ENCODE results near the gene MTPN.

Gene MTPN

DNA sequence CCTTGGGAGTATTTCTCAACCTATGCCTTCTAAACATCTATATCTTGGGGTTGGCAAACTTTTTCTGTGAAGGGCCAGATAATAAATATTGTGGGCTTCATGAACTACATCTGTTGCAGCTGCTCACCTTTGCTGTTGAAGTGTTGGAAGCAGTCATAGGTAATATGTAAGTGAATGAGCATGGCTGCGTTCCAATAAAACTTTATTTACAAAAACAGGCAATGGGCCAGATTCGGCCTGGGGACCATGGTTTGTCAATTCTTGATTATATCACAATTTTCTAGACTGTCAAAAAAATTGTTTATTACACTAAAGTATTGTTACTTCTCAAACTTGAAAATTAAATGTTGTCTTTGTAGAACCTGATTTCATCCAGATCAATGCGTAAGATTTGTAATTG lies 54.9 kb downstream of the MTPN start:
- no peak for DNase-seq

DNA sequence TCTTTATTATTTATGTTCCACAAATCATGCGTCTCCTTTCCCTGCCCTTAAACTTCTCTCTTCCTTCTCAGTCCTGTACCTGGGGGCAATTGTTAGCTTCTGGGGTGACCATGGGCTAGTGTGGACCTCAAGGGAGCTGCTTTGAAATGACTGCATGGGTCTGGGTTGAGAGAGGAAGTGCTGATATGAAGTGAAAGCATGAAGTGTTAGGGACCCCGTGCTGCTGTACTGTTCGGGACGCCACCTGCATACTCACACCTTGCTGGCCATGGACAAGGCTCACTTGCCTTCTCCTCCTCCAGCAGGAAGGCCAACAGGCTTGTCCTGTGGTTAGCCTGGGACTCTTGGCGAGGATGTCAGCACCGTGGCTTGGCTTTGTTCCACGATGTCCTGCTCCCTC lies 56.7 kb downstream of the MTPN start:
- DNase-seq = no peak

DNA sequence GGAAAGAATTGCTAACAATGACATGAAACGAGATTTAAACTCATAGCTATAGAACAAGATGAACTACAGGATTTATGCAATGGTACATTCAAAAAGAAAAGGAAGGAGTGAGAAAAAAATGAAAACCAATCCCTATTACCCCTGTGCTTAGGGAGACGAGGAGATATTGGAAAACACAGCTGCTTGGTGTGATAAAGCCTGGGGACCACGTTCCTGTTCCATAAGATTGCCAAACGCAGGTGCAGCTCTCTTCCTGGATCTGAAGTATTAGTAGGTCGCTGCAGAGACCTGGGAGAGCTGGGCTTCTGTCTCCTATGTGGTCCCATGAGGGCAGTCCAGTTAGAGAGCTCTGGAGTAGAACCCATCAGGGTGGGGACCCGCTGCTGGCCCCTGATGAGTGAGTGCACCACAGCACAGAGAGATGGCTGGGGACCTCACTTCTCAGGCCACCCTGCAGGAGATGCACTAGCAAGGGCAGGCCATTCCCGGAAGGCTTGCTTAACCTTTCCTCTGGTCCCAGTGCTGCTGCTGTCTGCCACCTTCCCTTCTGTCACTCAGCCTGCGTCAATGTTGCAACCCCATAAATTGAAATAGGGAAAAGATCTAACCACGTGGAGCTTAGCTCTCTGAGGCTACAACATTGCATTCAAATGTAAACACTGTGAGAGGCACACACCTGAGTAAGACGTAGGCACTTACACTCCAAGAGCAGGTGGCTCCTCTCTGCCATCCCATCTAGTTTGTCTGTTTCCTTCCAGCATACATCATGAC lies 57.9 kb downstream of the MTPN start:
- DNase-seq = no peak

DNA sequence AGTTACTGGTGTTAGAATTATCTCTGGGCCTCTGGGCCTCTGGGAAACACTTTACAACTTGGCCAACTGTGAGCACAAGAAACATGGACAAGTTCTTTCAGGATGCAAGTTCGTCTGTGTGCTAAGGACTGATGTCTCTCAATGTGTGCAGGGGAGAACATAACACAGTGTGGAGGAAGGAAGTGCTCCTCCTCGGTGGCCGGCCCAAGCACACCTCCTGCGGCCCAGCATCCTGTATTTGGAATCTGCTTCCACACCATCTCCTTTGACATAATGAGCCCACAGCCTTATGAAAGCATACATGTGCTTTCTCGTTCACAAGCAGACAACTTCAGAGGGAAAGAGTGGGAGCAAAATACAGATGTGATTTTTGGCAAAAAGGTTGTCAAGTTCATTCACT lies 59.0 kb downstream of the MTPN start:
- no peak for DNase-seq

DNA sequence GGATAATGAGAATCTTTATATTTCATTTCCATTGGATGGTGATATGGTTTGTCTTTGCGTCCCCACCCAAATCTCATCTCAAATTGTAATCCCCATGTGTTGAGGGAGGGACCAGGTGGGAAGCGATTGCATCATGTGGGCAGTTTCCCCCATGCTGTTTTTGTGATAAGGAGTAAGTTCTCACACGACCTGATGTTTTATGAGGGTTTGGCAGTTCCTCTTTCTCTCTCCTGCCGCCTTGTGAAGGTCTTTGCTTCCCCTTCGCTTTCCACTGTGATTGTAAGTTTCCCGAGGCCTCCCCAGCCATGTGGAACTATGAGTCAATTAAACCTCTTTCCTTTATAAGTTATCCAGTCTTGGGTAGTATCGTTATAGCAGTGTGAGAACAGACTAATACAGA lies 59.4 kb downstream of the MTPN start:
- peak; percentile 64 for DNase-seq

DNA sequence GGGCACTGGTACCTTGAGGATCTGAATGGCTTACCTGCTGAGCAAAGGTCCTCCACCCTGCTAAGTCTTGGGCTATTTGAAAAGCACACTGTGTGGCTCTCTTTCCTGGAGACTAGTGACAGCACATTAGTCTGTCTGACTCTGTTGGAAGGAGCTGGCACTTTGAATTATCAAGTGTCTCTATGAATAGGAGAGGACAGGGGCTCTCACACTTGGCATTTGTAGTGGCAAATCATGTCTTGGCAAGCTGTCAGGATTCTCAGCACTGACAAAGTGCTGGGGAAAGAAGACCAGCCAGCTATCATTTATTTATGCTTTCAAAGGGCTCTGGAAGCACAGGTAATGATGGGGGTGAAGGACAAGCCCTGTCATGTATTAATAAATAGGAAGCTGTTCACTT lies 62.8 kb downstream of the MTPN start:
- no peak for DNase-seq

DNA sequence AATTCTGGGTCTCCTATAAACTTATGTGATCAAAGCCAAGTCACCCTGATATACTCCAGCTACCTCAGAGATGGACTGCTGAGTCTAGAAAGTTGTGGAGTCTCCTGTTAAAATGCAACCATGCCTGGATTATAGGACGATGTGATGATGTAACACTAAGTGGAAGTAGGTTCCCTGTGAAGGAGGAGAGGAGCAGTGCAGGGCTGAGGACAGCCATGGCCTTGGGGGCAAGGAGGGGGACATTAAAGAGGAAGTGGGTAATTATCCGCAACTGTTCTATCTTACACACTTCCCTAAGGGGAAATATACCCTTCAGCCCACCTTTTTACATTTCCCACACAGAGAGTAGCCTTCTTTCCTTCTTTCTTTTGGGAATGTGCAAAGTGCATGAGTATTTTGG lies 63.8 kb downstream of the MTPN start:
- peak; percentile 1 for DNase-seq

DNA sequence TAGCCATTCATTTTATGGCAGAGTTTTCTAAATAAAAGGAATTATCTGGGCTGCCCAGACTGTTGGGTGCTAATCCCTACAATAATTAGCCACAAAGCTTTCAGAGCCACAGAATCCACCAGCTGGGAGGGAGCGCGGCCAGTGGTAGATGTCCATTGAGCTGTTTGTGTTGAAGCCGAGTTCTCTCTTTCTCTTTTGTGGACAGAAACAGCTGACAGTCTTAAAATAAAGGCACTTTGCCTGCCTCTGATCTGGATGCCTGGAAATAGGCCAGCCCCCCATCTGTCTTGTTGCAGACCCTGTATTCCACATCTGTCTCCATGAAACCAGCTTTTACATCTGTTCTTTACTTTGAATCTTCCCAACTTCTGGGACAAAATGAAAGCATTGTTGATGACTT lies 66.1 kb downstream of the MTPN start:
- no peak for DNase-seq

DNA sequence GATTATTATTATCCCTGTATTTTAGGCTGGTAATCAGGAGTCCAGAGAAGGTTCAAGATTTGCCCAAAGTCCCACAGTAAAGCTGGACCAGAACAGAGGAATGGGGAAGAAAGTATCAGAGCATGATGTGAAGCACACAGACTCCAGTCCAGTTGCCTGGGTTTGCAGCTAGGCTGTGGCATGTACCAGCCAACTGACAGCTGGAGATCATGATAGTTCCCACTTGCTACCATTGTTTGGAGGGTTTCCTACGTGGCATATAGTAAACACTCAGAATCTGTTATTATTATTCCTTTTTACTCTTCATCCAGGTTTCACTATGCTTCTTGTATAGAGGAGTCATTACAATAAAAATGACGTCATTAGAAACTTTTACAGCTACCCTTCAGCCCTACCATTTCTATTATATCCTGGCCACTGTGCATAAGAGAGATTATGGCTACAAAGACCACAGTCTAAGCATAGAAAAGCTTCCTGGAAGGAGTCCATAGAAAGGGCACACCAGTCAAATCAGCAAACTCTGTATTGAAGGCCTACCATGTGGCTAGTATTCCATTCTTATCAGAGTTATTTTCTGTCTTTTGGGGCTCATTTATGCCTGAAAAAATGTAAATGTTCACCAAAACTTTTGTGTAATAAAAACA lies 66.6 kb downstream of the MTPN start:
- DNase-seq = peak; percentile 1

DNA sequence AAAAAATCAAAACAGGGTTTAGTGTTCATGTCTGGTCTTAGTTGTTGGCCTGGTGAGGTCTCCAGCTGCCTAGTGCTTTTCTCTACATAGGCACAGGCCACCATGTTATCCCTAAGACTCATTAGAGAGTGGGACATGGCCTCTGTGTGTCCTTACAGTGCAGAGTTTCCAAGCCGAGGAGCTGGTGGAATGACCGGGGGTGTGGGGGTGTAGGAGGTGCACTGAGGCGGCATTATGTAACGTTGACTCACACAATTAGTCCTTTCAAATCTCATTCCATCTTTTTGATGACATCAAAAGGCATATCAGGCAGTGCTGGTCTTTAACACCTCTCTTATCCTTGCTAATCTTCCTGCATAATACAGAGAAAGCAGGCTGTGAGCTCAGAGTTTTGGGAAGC lies 71.3 kb downstream of the MTPN start:
- no peak for DNase-seq

DNA sequence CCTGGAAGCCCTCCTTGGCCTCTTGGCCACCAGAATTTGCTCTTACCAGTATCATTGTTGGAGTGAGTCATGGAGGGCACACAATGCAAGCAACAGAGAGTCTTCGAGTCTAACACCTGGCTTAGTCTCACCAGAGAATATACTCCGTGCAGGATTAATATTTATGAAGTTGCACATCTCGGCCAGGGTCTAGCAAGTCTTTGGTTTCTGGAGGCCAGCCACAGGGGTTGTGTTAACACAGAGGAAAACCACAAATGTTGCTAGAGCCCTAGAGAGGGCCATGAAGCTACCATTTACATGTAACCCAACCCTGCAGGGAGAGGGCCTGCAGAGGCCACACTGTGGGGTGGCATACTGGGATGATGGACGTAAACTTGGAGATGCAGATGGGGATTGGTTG lies 71.8 kb downstream of the MTPN start:
- DNase-seq = no peak

DNA sequence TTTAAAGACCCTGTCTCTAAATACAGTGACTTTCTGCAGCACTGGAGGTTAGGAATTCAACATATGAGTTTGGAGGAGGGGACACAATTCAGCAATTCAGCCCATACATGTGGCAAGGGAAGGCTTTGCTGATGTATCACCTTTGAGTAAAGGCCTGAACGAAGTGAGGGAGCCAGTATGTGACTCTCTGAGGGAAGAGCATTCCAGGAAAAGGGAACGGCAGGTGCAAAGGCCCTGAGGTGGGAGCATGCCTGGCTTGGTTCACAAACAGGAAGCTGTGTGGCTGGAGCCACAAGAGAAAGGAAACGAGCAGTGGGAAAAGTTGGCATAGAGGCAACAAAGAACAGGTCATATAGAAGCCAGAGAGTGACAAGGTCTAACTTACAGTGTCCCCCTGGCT lies 72.9 kb downstream of the MTPN start:
- DNase-seq = no peak

DNA sequence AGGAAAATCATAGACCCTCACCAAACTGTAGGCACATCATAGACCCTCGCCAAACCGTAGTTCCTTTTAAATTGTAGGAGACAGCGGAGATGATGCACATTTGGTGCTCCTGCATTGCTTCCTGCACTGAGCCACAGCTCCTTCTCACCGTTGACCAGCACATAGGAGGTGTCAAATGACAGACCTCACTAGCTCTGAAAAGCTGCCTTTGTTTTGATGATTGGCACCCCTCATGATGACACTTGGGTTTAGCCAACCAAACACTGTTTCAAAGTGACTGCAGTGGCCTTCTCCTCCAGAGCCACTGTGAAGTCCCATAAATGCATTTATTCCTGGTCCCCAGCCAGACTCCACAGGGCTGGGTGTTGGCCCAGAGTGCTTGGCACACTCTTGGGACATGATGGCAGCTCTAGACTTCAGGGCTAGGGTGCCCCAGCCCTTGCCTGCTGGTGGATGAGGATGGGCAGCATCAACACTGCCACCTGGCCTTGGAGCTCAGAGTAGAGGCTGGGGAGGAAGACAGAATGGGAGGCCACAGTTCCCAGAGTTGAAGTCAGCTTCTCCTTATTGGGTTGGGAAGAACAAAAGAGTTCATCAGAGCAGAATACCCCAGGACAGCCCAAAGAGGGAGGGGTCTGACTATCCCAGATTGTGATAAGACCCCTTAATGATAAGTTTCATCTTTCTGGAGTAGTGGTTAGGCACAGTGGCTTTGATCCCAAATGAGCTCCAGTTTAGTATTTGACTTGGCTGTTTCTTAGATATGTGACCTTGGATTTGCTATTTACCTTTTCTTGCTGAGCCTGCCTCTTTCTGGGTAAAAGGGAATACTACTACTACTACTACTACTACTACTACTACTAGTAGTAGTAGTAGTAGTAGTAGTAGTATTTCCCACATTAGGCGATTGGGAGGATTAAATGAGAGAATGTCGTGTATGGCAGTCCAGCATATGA lies 75.3 kb downstream of the MTPN start:
- DNase-seq = no peak

DNA sequence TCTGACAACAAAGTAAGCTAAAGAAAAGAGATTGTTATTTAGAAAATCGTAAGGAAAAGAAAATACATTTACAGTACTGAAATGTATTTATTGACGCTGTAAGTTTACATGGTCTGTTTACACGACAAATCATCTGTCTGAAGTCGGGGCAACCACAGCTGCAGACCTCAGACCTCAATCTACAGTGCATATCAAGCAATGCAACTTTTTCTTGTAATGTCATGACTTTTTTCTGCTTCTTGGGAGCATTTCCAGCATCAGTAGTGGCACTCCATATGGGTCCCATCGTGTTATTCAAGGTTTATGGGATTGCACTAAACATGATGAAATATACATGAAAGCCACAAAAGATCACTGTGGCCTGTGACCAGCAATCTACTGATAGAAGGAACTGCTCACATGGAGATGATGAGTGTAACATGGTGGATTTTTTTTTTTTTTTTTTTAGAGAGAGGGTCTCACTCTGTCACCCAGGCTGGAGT lies 77.1 kb downstream of the MTPN start:
- DNase-seq = peak; percentile 29

DNA sequence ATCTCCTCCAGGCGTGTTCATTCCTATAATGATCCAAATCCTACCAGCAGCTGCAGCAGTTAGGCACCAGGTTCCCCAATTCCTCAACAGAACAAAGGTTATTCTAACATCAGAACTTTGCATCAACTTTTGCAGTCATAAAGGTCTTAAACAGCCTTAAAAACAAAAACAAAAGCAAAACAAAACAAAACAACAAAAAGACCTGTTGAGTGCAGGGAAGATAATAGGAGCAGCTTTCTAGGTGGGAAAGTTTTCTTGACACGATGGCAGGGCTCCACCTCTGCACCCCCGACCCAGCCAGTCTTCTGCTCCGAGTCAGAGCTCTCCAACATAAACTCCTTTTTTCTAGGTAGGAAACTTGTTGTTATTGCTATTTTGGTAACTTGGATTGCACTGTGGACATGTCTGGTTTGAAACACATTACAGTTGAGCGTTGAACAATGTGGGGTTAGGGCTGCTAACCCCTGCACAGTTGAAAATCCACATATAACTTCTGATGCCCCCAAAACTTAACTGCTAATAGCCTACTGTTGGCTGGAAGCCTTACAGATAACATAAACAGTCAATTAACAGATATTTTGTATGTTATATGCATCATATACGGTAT lies 77.6 kb downstream of the MTPN start:
- no peak for DNase-seq

DNA sequence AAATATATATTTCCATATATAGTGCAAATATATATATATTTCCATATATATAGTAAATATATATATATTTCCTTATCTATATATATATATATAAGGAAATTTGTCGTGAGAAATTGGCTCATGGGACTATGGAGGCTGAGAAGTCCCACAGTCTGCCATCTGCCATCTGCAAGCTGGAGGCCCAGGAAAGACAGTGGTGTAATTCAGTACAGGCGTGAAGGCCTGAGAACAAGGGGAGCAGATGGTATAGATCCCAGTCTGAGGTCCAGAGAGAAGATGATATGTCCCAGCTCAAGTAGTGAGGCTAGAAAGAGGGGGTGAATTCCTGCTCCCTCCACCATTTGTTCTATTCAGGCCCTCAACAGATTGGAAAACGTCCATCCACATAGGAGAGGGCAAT lies 78.9 kb downstream of the MTPN start:
- DNase-seq = no peak

DNA sequence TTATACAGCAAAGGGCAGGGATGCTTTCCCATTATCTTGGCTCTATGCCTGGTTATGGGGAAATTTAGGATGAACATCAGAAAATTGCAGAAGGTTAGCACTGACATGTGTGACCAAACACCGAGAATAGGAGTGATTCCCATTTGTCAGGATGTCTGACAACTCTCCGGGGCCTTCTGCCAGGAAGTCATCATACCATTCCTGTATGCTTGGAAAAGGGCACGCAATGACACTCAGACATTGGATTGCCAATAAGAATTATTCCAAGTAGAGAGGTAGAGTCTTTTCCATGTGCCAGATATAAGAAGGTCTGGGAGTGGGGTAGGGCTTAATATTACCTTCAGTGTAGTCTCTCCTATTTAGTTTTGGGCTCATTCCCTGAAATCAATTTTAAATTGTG lies 82.3 kb downstream of the MTPN start:
- DNase-seq = no peak

DNA sequence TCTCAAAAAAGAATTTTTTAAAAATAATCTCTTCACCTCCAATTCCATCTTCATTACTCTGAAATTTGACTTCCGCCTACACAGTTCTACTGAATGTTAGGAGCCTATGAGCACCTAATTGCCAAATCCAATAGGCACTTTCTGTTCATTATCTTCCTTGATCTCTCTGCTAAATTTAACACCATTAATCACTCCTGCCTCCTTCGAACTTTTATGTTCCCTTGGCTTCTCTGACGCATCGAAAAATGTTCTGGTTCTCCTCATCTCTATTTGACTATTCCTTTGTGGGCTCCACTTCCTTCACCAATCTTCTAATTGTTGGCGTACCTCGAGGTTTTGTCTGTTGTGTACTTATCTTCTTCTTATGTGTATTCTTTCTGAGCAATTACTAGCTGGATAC lies 87.3 kb downstream of the MTPN start:
- no peak for DNase-seq

DNA sequence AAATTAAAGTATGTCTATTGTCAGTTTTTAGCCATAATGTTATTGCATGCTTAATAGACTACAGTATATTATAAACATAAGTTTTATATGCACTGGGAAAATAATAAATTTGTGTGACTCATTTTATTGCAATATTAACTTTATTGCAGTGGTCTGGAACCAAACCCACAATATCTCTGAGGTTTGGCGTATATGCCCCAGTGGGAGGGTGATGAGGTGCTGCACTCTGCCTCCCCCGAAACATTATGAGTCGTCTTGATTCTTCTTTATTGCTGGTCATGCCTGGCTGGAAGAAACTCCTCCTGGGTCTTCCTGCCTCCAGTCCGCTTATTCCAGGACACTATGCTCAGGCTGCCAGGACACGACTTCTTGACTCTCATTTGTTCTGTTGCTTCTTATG lies 88.4 kb downstream of the MTPN start:
- no peak for DNase-seq

DNA sequence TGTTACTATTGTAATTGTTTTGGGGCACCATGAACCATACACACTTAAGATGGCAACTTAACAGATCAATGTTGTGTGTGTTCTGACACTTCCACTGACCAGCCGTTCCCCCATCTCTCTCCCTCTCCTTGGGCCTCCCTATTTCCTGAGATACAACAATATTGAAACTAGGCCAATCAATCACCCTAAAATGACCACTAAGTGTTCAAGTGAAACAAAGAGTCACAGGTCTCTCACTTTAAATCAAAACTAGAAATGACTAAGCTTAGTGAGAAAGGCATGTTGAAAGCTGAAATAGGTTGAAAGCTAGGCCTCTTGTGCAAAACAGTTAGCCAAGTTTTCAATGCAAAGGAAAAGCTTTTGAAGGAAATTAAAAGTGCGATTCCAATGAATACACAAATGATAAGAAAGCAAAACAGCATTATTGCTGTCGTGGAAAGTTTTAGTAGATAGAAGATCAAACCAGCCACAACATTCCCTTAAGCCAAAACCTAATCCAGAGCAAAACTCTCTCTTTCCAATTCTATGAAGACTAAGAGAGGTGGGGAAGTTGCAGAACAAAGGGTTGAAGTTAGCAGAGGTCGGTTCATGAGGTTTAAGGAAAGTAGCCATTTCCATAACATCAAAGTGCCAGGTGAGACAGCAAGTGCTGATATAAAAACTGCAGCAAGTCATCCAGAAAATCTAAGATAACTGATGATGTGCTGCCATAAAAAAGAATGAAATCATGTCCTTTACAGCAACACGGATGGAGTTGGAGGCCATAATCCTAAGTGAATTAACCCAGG lies 90.6 kb downstream of the MTPN start:
- DNase-seq = no peak

DNA sequence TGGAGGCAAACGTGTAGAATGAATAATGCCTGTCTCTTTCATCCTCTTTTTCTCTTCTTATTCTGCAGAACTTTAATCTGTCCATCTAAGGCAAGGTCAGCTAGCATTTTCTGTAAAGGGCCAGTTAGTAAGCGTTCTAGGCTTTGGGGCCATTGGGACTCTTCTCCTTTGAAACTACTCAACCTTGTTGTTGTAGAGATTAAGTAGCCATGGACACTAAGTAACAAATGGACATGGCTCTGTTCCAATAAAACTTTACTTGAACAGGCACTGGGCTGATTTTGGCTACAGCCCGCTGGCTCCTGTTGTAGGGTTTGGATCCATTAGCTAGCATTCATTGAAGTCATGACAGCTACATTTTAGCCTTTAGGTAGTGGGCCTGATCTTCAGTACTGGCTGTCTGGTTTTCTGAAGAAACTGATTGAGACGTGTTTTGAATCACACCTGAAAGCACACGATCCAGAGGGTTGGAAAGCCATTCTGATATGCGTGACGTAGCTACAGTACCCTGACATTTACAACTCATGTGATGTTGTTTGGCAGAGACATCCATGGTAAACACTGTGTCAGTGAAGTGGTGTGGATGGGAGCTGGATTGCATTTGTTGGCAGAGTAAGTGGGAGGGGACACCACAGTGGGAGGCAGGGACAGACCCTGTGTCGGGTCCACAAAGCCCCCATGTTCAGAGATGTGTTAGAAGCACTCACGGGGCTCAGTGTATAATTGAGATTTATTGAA lies 92.5 kb downstream of the MTPN start:
- no peak for DNase-seq

DNA sequence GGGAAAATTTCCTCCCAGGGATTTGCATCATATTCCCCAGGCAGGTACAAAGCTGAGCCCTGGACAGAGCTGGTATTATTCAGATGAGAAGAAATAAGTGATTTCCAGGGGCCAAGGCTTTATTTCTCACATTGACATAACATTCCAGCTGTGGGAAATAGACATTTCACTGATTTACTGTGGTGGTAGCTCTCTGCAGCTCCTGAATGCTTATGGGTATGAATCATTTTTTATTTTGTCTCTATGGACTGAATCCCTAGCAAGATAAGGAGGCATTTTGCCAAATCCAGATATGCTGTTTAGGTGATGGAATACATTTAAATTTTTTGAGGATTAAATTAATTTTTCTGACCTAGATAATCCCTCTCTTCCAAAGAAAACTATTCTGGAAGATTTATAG lies 97.9 kb downstream of the MTPN start:
- no peak for DNase-seq

Measured in OCI-M1 (cell line).